Neural cell (in vitro differentiated cells): Measurements from ENCODE around the gene SLC2A5.
"Not testable (repeated sequence)": the region's sequence is repeated elsewhere in the genome, so short reads cannot be mapped to it uniquely, and the experiment has no call there.

Source experiments
- EZH2 ChIP-seq: fragments of 200-600, 300-800 bp; shearing (Covaris generic), sonication (generic); IDR thresholded peaks from 2 replicates; pipeline ENCODE4 v1.6.1; 2014; ENCODE audit warnings: antibody characterized with exemption, low read length, borderline replicate concordance, mild to moderate bottlenecking; ENCODE audit not compliant: insufficient read depth, poor library complexity, severe bottlenecking
- TF ChIP-seq, protein P1 (sequence below): fragments of 450-650 bp; IDR thresholded peaks from 2 replicates; pipeline ENCODE4 v1.5.1; 2014; ENCODE audit warnings: antibody characterized with exemption, mild to moderate bottlenecking, moderate library complexity; ENCODE audit not compliant: poor library complexity, severe bottlenecking

DNA sequence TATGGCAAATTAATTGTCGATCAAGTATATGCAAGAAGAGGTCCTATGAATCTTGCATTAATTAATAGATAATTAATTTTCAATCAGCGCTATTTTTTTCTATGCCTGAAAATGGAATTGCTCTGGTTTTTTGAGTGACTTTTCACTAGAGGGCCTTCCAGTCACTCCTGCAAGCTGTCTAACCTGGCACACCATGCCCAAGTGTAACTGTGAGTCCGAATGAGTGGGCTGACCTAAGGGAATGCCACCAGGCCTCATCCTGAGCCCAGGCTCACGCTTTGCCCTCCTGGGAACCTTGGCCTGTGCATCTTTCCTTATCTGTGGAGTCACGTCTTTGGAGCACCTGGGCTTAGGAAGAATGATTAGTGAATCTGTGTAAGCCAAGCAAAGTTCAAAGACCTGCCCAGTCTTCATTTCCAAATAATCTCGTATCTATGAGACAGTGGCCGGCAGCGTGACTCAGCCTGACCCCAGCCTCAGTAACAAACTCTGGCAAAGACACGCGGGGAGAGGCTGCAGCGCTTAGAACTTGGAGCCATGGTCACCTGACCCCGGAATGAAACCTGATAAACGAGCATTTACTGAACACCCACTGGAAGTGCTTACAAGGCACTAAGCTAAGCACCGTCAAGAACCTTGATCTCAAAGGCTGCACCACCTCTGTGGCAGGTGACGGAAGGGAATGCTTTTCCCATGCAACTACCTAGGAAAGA lies 47.3 kb downstream of the SLC2A5 start:
- TF ChIP-seq, protein P1, sequence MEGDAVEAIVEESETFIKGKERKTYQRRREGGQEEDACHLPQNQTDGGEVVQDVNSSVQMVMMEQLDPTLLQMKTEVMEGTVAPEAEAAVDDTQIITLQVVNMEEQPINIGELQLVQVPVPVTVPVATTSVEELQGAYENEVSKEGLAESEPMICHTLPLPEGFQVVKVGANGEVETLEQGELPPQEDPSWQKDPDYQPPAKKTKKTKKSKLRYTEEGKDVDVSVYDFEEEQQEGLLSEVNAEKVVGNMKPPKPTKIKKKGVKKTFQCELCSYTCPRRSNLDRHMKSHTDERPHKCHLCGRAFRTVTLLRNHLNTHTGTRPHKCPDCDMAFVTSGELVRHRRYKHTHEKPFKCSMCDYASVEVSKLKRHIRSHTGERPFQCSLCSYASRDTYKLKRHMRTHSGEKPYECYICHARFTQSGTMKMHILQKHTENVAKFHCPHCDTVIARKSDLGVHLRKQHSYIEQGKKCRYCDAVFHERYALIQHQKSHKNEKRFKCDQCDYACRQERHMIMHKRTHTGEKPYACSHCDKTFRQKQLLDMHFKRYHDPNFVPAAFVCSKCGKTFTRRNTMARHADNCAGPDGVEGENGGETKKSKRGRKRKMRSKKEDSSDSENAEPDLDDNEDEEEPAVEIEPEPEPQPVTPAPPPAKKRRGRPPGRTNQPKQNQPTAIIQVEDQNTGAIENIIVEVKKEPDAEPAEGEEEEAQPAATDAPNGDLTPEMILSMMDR, result not testable (repeated sequence)
- TF ChIP-seq EZH2, result not testable (repeated sequence)
